ENCODE data around the gene GIGYF1.

DNA sequence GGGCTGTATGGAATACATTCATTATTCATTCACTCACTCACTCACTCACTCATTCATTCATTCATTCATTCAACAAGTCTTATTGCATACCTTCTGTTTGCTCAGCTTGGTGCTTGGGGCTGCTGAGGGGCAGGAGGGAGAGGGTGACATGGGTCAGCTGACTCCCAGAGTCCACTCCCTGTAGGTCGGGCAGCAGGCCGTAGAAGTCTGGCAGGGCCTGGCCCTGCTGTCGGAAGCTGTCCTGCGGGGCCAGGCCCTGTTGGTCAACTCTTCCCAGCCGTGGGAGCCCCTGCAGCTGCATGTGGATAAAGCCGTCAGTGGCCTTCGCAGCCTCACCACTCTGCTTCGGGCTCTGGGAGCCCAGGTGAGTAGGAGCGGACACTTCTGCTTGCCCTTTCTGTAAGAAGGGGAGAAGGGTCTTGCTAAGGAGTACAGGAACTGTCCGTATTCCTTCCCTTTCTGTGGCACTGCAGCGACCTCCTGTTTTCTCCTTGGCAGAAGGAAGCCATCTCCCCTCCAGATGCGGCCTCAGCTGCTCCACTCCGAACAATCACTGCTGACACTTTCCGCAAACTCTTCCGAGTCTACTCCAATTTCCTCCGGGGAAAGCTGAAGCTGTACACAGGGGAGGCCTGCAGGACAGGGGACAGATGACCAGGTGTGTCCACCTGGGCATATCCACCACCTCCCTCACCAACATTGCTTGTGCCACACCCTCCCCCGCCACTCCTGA lies 28.6 kb upstream of the GIGYF1 start:
- TF ChIP-seq CTCF (IDR thresholded peaks at IDR 0.05) (no peak), POLR2A (IDR thresholded peaks at IDR 0.05) (no peak), EP300 (IDR thresholded peaks at IDR 0.05) (no peak)
